ENCODE measurements around the gene PHACTR1. TPM values are rescaled to one million over a fixed set of nuclear protein-coding genes. Genes with fewer than 3 reads are reported as not detected.

Gene PHACTR1
- total and polyA plus RNA-seq, 4 donors: 0.31 to 1.5 (median 0.79) TPM

DNA sequence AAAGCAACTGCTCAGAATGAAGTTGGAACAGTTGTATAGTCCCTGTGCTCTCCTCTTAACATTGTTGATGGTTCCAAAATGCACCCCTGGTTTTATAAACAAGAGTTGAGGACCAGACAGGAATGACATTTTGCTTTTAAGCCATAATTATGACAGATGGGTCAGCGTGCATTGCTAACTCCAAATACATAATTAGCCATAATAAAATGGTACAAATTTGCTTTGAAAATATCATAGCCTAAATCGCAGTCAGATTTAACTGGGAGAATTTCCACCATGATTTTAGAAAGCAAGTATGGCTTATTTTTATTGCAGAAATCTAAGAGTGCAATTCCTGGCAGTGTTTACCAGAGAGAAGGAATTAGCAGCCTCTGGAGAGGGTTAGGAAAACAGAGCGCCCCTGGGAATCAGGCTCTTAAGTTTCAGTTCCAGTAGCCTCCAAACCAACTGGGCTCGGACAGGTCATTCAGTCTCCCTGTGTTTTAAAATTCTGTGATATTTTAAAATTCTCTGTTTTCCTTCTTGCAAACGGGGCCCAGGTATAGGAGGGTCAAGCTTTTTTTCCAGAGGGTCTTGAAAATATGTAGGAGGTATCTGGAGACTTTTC, 309.4 kb downstream of the PHACTR1 start:
- WGBS: 64% methylated on average over 5 of the region's 5 CpGs
- H3K27me3 ChIP-seq (ENCODE audit: control insufficient read depth in 4 of 4, insufficient read depth in 4 of 4, low read length in 3 of 4): peaks cover 0 to 3% (median 1%) of the 10 kb centered on the region in 4 donors
- peaks cover 0 to under 1% (median 0%) of the 10 kb centered on the region in 4 donors for H3K9me3 ChIP-seq (ENCODE audit: control insufficient read depth in 4 of 4, low read length in 3 of 4)
- no peak overlapping the region for H3K27ac ChIP-seq (ENCODE audit: low read depth in 1 of 2, low read length in 2 of 2)
- no peak overlapping the region for H3K9ac ChIP-seq (ENCODE audit: low read depth in 1 of 2, low read length in 2 of 2)
- DNase-seq (ENCODE audit: low spot score): no peak
- H3K4me1 ChIP-seq (ENCODE audit: control insufficient read depth in 4 of 4, insufficient read depth in 4 of 4, low read length in 3 of 4): no peaks in the 10 kb centered on the region
- no peaks in the 10 kb centered on the region for H3K36me3 ChIP-seq (ENCODE audit: control insufficient read depth in 4 of 4, insufficient read depth in 3 of 4, low read depth in 1 of 4, low read length in 3 of 4)
- H3K4me3 ChIP-seq (ENCODE audit: low read depth in 1 of 3, low read length in 3 of 3): no peak overlapping the region
- TF ChIP-seq RXRA (IDR thresholded peaks at IDR 0.05) (no peak), FOXA2 (IDR thresholded peaks at IDR 0.05) (no peak), HNF4A (conservative IDR thresholded peaks at IDR 0.05) (no peak), FOXA1 (IDR thresholded peaks at IDR 0.05) (no peak), EGR1 (IDR thresholded peaks at IDR 0.05; ENCODE audit: low read depth in 2 of 2) (no peak), HNF4G (IDR thresholded peaks at IDR 0.05) (no peak), NR2F2 (IDR thresholded peaks at IDR 0.05) (no peak), YY1 (IDR thresholded peaks at IDR 0.05) (no peak), RAD21 (IDR thresholded peaks at IDR 0.05) (no peak)
- TF ChIP-seq, protein P1, sequence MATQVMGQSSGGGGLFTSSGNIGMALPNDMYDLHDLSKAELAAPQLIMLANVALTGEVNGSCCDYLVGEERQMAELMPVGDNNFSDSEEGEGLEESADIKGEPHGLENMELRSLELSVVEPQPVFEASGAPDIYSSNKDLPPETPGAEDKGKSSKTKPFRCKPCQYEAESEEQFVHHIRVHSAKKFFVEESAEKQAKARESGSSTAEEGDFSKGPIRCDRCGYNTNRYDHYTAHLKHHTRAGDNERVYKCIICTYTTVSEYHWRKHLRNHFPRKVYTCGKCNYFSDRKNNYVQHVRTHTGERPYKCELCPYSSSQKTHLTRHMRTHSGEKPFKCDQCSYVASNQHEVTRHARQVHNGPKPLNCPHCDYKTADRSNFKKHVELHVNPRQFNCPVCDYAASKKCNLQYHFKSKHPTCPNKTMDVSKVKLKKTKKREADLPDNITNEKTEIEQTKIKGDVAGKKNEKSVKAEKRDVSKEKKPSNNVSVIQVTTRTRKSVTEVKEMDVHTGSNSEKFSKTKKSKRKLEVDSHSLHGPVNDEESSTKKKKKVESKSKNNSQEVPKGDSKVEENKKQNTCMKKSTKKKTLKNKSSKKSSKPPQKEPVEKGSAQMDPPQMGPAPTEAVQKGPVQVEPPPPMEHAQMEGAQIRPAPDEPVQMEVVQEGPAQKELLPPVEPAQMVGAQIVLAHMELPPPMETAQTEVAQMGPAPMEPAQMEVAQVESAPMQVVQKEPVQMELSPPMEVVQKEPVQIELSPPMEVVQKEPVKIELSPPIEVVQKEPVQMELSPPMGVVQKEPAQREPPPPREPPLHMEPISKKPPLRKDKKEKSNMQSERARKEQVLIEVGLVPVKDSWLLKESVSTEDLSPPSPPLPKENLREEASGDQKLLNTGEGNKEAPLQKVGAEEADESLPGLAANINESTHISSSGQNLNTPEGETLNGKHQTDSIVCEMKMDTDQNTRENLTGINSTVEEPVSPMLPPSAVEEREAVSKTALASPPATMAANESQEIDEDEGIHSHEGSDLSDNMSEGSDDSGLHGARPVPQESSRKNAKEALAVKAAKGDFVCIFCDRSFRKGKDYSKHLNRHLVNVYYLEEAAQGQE (IDR thresholded peaks at IDR 0.05): no peak
- TF ChIP-seq, protein P2, sequence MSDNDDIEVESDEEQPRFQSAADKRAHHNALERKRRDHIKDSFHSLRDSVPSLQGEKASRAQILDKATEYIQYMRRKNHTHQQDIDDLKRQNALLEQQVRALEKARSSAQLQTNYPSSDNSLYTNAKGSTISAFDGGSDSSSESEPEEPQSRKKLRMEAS (IDR thresholded peaks at IDR 0.05): no peak
- TF ChIP-seq, protein P3, sequence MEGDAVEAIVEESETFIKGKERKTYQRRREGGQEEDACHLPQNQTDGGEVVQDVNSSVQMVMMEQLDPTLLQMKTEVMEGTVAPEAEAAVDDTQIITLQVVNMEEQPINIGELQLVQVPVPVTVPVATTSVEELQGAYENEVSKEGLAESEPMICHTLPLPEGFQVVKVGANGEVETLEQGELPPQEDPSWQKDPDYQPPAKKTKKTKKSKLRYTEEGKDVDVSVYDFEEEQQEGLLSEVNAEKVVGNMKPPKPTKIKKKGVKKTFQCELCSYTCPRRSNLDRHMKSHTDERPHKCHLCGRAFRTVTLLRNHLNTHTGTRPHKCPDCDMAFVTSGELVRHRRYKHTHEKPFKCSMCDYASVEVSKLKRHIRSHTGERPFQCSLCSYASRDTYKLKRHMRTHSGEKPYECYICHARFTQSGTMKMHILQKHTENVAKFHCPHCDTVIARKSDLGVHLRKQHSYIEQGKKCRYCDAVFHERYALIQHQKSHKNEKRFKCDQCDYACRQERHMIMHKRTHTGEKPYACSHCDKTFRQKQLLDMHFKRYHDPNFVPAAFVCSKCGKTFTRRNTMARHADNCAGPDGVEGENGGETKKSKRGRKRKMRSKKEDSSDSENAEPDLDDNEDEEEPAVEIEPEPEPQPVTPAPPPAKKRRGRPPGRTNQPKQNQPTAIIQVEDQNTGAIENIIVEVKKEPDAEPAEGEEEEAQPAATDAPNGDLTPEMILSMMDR (IDR thresholded peaks at IDR 0.05; ENCODE audit: low read depth, low read length, missing input control): no peak

DNA sequence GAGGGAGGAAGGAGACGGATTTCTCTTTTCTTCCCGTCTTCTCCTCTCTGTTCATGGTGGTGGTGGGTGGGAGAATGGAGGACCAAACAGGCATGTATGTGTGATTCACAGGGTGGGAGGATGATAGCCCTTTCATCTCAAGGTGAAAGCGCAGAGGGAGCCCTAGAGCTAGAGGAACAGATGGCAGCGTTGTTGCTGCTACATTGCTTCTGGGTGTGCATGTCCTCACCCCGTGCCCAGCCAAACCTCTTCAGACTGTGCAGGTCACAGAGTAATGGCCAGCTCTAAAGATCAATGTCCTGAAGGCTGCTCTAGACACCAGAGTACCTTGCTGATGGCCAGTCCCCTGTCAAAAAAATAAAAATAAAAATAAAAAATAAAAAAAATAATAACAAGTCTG, 310.0 kb downstream of the PHACTR1 start:
- Histone ChIP-seq H3K27me3 (ENCODE audit: control insufficient read depth in 4 of 4, insufficient read depth in 4 of 4, low read length in 3 of 4) (peaks cover 0 to 3% (median 1%) of the 10 kb centered on the region in 4 donors), H3K36me3 (ENCODE audit: control insufficient read depth in 4 of 4, insufficient read depth in 3 of 4, low read depth in 1 of 4, low read length in 3 of 4) (no peaks in the 10 kb centered on the region), H3K9ac (ENCODE audit: low read depth in 1 of 2, low read length in 2 of 2) (no peak overlapping the region), H3K9me3 (ENCODE audit: control insufficient read depth in 4 of 4, low read length in 3 of 4) (no peaks in the 10 kb centered on the region), H3K27ac (ENCODE audit: low read depth in 1 of 2, low read length in 2 of 2) (no peak overlapping the region), H3K4me3 (ENCODE audit: low read depth in 1 of 3, low read length in 3 of 3) (no peak overlapping the region), H3K4me1 (ENCODE audit: control insufficient read depth in 4 of 4, insufficient read depth in 4 of 4, low read length in 3 of 4) (no peaks in the 10 kb centered on the region)
- WGBS: 49% methylated on average over 5 of the region's 5 CpGs
- TF ChIP-seq, protein P1 (IDR thresholded peaks at IDR 0.05): no peak
- DNase-seq (ENCODE audit: low spot score): no peak

Measured in liver (tissue), 9 donors.